HG03064 (cell line): ENCODE results near the gene RNLS.

Source experiments
- ATAC-seq: cut with Tn5 transposase; IDR thresholded peaks from one replicate; pipeline ENCODE4 v1.9.1; 2021; ENCODE audit warnings: low read depth; ENCODE audit not compliant: unreplicated experiment

The RNLS gene

DNA sequence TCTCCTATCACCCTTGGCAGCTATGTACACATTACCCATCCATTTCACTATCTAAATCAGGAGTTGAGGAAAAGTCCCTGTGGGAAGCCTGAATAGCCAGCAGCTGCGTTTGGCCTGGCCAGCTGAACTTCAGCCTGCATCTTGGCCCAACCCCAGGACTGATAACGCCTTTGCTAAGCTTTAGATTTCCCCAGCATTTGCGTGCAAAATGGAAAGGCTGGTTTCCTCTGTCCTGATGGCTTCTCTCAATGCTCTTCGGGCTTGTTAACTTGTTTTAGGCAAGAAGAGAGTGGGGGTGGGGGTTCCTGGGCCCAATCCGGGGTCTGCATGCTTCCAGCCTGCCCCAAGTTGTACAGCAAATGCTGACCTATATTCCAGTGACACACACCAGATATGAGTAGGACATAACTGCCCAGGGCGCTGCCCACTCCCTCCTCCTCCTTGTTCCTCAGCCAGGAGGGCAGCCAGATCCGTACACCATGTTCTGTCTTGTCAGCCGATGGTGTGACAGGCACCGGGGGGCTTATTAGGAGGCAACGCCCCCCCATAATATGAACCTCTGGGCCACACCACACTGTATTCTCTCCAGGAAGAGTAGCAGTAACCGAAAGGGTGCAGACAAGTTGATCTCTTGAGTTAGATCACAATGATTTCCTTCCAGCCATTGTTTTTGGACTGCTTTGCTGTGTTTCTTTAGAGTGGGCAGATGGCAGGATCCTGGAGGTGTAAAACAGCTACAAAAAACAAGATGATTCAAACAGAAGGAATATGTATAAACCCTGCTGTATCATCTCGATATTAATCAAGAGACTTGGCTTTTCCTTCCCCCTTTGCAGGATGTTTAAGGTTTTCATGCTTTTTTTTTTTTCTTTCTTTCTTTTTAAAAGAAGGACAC, 339.0 kb downstream of the RNLS start:
- ATAC-seq, result no peak

GRCh38 chr10:88243202-88243744, 339.8 kb downstream of the RNLS start:
- no peak for ATAC-seq

GRCh38 chr10:88241501-88241900, 341.6 kb downstream of the RNLS start:
- ATAC-seq, result no peak

DNA sequence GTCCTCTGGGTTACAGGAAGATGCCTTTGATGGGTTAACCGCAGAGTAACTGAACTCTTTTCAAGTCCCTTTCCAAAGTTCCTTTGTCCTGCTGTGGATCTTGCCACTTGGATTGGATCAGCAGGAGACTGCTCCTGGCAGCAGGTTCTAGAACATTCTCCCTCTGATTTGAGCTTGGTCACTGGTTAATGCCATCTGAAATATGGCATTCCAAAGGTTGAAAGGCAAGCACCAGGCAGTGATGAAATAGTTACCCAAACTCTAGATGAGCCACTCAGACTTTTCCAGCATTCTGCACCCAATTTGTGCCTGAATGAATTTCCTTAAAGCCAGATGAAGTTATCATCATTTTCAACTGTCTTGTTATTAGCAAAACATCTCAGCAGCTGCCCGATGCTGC, 343.9 kb downstream of the RNLS start:
- no peak for ATAC-seq

DNA sequence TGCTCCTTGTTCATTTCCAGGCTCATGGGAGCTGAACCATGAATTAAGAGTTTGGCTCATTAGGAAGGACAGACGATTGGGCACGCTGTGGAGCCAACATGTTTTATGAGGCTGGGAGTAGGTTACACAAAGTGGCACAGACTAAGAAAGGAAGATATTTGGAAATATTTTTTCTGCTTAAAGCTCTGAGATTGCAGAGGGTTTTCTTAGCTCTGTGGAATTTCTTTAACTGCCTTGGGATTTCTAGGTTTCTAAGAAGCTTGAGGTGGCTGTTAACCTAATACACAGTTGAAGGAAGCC, 344.6 kb downstream of the RNLS start:
- ATAC-seq, result no peak

DNA sequence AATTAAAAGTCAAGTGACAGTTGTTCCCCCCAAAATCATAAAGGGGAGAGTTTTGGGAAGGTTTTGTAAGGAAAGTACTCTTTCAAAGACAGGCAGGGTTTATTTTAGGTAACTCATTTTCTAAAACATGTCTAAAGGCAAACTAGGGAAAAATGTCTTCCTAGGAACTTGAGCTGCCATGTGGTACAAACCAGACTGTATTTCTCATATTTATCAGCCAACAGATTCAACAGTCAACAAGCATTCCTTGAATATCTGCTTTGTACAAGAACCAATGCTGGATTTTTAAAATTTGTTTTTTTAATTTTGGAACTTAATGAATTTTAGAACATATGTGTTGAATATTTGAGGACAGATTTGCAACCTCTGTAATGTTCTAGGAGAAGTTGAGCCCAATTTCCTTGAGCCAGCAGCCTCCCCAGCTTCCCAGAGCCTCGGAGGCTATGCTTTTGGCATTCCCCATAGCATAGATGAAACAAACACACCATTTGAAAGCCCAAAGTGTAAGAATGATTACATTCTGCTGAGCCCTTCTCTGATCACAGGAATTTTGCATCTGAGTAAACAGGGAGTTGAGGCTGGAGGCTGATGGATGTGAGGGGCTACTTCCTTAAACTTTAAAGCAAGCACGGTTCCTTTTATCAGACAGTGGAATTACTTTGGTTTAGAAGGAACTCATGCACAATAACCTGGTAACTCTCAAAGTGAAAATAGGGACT, 345.1 kb downstream of the RNLS start:
- no peak for ATAC-seq

- ATAC-seq, result no peak
Measured at GRCh38 chr10:88236121-88236743, 346.9 kb downstream of the RNLS start.

- no peak for ATAC-seq
Measured at GRCh38 chr10:88234297-88234696, 348.8 kb downstream of the RNLS start.

DNA sequence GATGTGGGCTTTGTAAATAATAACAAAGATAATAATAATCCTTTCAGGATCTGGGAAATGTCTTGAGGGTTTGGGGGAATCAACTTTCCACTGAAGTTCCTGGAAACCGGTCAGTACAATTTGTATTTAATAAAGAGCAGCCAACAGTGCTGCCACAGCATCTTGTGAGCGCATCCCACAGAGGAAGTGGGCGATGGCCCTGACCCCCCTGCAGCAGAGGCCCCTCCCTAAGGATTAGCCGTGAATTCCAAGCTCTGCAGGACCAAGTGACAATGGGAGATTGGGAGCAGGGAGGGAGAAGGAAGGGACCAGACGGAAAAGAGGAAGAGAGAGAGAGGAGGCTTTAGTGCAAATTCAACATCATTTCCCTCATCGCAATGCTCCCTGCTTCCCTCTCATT, 349.2 kb downstream of the RNLS start:
- ATAC-seq, result no peak

GRCh38 chr10:88232983-88233543, 350.1 kb downstream of the RNLS start:
- ATAC-seq, result no peak

- no peak for ATAC-seq
Measured at GRCh38 chr10:88232029-88232895, 350.9 kb downstream of the RNLS start.

GRCh38 chr10:88230251-88230650, 352.9 kb downstream of the RNLS start:
- ATAC-seq, result no peak

DNA sequence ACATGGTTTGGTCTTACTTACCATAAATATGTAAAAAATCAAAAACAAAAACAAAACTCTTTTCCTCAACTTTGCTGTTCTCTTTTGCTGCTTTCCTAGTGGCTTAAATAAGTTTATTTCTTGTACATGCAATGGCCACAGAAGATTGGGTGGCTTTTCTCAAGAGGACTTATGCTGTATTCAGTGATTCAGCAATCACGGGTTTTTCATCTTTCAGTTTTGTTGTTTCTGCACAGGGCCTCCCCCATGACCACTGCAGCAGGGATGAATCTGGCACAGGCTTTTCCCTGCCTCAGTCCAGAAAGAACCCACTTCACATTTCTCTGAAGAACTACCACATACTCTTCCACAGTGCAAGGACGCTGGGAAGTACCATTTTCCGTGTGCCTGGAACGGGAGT, 355.0 kb downstream of the RNLS start:
- no peak for ATAC-seq

GRCh38 chr10:88227342-88228018, 355.6 kb downstream of the RNLS start:
- no peak for ATAC-seq

GRCh38 chr10:88226891-88227290, 356.2 kb downstream of the RNLS start:
- no peak for ATAC-seq

- ATAC-seq, result no peak
Measured at GRCh38 chr10:88226071-88226659, 357.0 kb downstream of the RNLS start.
